Measurements from ENCODE around the gene MOB3B. TPM values are rescaled to one million over a fixed set of nuclear protein-coding genes. Genes with fewer than 3 reads are reported as not detected.

The MOB3B gene
- total RNA-seq, 1 donor: 0.43 TPM

- TF ChIP-seq CTCF (IDR thresholded peaks at IDR 0.05; ENCODE audit: insufficient read depth, low read depth, low read length): no peak
- DNase-seq (ENCODE audit: low read depth): no peak
- no peak overlapping the region for H3K4me3 ChIP-seq (ENCODE audit: low read depth, low read length)
Measured at GRCh38 chr9:27341545-27342294, 187.9 kb downstream of the MOB3B start.

- H3K4me3 ChIP-seq (ENCODE audit: low read depth, low read length): no peak overlapping the region
- peak; percentile 30 for DNase-seq (ENCODE audit: low read depth)
- no peak for TF ChIP-seq CTCF (IDR thresholded peaks at IDR 0.05; ENCODE audit: insufficient read depth, low read depth, low read length)
Measured at GRCh38 chr9:27340961-27341511, 188.6 kb downstream of the MOB3B start.

DNA sequence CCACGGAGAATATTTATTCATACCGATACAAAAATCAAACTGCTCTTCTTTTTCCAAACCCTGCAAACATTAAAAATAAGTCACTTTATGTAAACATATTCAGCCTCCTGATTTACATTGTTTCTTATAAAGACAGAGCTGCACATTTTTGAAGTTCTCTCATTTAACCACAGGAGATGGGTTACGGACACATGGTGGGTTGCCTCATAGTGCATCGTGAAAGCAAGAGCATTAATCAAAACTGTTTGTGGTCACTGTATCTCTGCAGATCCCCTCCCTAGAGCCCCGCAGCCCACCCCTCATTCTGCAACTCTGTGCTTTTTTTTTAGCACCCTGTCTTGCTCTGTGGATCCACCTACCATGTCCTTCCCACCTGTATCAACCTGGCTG lies 189.3 kb downstream of the MOB3B start:
- no peak for DNase-seq (ENCODE audit: low read depth)
- no peak for TF ChIP-seq CTCF (IDR thresholded peaks at IDR 0.05; ENCODE audit: insufficient read depth, low read depth, low read length)
- H3K4me3 ChIP-seq (ENCODE audit: low read depth, low read length): no peak overlapping the region

GRCh38 chr9:27339661-27340284 lies 189.8 kb downstream of the MOB3B start:
- no peak for DNase-seq (ENCODE audit: low read depth)
- H3K4me3 ChIP-seq (ENCODE audit: low read depth, low read length): no peak overlapping the region
- no peak for TF ChIP-seq CTCF (IDR thresholded peaks at IDR 0.05; ENCODE audit: insufficient read depth, low read depth, low read length)

- H3K4me3 ChIP-seq (ENCODE audit: low read depth, low read length): no peak overlapping the region
- no peak for DNase-seq (ENCODE audit: low read depth)
- TF ChIP-seq CTCF (IDR thresholded peaks at IDR 0.05; ENCODE audit: insufficient read depth, low read depth, low read length): no peak
Measured at GRCh38 chr9:27338527-27338903, 191.1 kb downstream of the MOB3B start.

DNA sequence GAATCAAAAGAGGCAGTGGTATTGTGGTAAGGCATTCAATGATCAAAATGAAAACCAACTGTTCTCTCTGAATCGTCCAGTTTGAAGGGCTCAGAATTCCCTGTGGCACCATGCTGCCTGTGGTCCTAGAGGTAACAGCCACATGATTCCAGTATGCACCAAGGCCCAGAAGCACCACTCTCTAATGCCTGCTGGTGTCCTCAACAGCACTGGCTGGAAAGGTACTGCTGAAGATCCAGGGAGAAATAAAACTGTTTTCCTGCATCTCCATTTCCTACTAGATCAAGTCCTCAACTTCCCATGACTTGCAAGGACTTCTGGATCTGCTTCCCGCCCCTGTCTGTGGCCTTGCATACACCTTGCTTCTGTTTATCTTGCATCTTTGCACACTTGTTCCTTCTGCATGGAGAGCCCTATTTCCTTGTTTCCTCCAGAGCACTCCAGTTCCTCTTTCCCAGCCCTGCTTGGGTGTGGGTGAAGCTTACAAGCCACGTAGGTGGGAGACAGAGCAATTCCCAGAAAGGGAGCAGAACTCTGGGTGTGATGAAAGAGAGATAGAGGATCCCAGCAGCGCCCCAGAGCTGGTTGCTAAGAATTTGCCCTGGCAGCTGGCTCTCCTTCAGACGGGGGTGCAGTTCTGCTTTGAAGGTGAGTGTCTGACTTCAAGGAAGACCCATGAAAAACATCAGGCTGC lies 191.6 kb downstream of the MOB3B start:
- H3K4me3 ChIP-seq (ENCODE audit: low read depth, low read length): no peak overlapping the region
- peak; percentile 34 for DNase-seq (ENCODE audit: low read depth)
- no peak for TF ChIP-seq CTCF (IDR thresholded peaks at IDR 0.05; ENCODE audit: insufficient read depth, low read depth, low read length)

Measured in fibroblast of villous mesenchyme (primary cell).